ENCODE results near the gene SPATA33.

Gene SPATA33

DNA sequence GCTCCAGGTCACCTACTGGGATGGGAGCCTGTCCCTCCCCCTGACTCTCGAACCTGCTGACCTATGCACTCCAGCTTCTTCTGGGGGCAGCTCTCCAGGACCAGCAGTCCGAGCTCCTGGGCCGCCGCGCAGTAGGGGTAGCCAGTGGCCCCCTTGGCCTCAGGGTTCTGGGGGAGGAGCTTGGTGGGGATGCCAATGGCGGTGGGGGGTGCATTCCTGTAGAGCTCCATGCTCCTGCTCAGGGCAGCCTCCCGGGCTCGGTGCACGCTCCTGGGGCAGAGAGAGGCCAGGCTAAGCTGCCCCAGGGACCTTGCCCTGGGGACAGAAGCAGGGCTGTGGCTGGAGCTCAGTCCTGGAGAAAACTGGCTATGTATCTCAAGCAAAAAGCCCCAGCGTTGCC lies 51.5 kb downstream of the SPATA33 start:
- no peaks in the 10 kb centered on the region for H3K27me3 ChIP-seq (replicated peaks in 2 of 5; ENCODE audit: control insufficient read depth in 4 of 5, insufficient read depth in 5 of 5, low read length in 4 of 5)

DNA sequence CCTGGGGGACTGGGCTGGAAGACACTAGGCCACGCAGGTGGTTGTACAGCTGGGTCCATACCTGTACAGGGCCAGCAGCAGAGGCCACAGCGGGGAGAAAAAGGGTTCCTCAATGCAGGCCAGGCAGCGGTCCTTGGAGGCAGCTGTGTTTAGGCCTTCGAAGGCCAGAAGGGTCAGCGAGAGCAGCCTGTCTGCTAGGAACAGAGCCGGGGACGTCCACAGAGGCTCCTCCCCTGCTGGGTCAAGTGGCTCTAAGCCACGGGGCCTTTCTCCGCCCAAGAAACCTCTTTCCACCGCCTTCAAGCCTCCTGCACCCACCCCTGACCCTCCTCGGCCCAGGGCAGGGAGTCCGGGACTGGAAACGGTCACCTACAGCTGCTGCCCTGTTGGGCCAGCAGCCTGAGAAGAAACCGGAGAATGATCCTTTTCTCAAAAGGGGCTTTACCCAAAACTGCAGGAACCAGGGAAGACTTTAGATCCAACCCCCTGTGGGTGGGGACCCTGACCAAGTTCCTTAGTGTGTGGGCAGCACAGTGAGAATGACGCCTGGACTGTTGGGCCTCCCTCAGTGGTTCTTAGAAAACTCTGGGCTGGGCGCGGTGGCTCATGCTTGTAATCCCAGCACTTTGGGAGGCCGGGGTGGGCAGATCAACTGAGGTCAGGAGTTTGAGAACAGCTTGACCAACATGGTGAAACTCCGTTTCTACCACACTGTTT lies 52.2 kb downstream of the SPATA33 start:
- no peak for DNase-seq
- H3K27me3 ChIP-seq (replicated peaks in 2 of 5; ENCODE audit: control insufficient read depth in 4 of 5, insufficient read depth in 5 of 5, low read length in 4 of 5): no peaks in the 10 kb centered on the region
- H3K4me3 ChIP-seq (ENCODE audit: control insufficient read depth in 1 of 7, extremely low read depth in 1 of 7, insufficient read depth in 4 of 7, low read depth in 2 of 7, low read length in 6 of 7): no peak overlapping the region
- POLR2A ChIA-PET: interaction anchor here (0.6 to 1.5 kb wide), 2 partner anchors 12 to 34 kb away, joined by 4 to 6 read pairs; no protein-coding TSS in a partner anchor
- H3K9me3 ChIP-seq (ENCODE audit: control extremely low read depth in 1 of 5, control insufficient read depth in 4 of 5, insufficient read depth in 2 of 5, low read depth in 1 of 5, low read length in 4 of 5): no peaks in the 10 kb centered on the region
- H3K4me1 ChIP-seq (ENCODE audit: control extremely low read depth in 1 of 4, control insufficient read depth in 4 of 4, insufficient read depth in 4 of 4, low read length in 3 of 4): peaks cover 0 to 18% (median 14%) of the 10 kb centered on the region in 4 experiments
- peaks cover 0 to 5% (median 2%) of the 10 kb centered on the region in 4 experiments for H3K36me3 ChIP-seq (ENCODE audit: control insufficient read depth in 4 of 4, insufficient read depth in 4 of 4, low read length in 3 of 4)
- WGBS (ENCODE audit: insufficient coverage): 96% methylated on average over 19 of the region's 19 CpGs
- peak overlapping the region in 1 of 2 experiments; percentile 1 for H3K27ac ChIP-seq (ENCODE audit: insufficient read depth in 1 of 2, low read depth in 1 of 2, low read length in 2 of 2, poor library complexity in 1 of 2, severe bottlenecking in 2 of 2)
- CTCF ChIA-PET: interaction anchor here (1.0 to 16.5 kb wide), 8 partner anchors 9 to 150 kb away, joined by 3 to 195 read pairs (median 4); partner anchors contain the start of gene SPATA2L

More for the DNA sequence above, 51.5 kb downstream of the SPATA33 start:
- H3K4me1 ChIP-seq (ENCODE audit: control extremely low read depth in 1 of 4, control insufficient read depth in 4 of 4, insufficient read depth in 4 of 4, low read length in 3 of 4): peaks cover 0 to 18% (median 14%) of the 10 kb centered on the region in 4 experiments
- 94% methylated on average over 10 of the region's 10 CpGs for WGBS (ENCODE audit: insufficient coverage)
- DNase-seq: no peak
- POLR2A ChIA-PET: interaction anchor here (0.6 to 1.5 kb wide), 2 partner anchors 13 to 35 kb away, joined by 4 to 6 read pairs; no protein-coding TSS in a partner anchor
- CTCF ChIA-PET: interaction anchor here (1.4 to 16.5 kb wide), 4 partner anchors 9 to 151 kb away, joined by 3 to 195 read pairs (median 28); no protein-coding TSS in a partner anchor
- H3K9me3 ChIP-seq (ENCODE audit: control extremely low read depth in 1 of 5, control insufficient read depth in 4 of 5, insufficient read depth in 2 of 5, low read depth in 1 of 5, low read length in 4 of 5): no peaks in the 10 kb centered on the region
- H3K27ac ChIP-seq (ENCODE audit: insufficient read depth in 1 of 2, low read depth in 1 of 2, low read length in 2 of 2, poor library complexity in 1 of 2, severe bottlenecking in 2 of 2): no peak overlapping the region
- peaks cover 0 to under 1% (median under 1%) of the 10 kb centered on the region in 4 experiments for H3K36me3 ChIP-seq (ENCODE audit: control insufficient read depth in 4 of 4, insufficient read depth in 4 of 4, low read length in 3 of 4)
- H3K4me3 ChIP-seq (ENCODE audit: control insufficient read depth in 1 of 7, extremely low read depth in 1 of 7, insufficient read depth in 4 of 7, low read depth in 2 of 7, low read length in 6 of 7): no peak overlapping the region

DNA sequence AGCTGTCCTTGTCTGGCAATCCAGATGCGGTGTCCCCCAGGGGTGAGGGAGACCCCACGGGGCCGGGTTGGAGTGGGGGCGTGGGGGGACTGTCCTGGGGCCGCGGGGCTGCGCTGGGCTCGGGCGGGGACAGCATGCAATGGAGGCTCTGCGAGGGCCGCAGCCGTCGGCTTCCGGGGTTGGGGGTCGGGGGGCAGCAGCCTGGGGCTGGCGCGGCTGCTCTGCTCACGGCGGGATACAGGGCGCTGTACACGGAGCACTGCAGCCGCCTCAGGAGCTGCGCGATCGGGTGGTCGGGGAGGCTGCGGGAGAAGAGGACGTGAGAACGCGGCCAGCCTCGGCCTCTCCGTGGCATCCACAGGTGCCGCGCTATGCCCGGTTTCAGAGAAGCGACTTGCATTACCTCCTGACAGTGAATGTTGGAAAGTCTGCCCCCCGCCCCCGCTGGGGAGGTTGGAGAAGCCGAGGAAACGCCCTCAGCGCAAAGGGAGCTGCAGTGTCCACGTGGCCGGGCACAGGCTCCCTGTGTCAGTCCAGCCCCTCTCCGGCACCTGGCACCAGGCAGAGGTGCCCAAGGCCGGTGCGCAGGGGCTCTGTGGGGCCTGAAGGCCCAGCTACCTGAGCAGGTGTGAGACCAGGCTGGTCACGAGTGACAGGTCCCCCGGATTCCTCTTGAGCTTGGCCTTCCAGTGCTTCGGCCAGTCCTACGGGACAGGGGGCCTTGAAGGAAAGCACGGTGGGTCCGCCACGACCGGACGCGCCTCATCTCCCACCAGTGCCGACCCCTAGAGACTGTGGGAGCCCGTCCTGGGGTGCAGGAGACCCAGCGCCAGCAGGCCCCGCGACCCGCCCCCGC lies 53.3 kb downstream of the SPATA33 start:
- ChIA-PET POLR2A (interaction anchor here (0.6 kb wide), 1 partner anchor 143 kb away, joined by 3 read pairs; no protein-coding TSS in a partner anchor), CTCF (interaction anchor here (1.0 to 16.5 kb wide), 5 partner anchors 10 to 80 kb away, joined by 3 to 195 read pairs (median 4); partner anchors contain the start of gene SPATA2L)

GRCh38 chr16:89711601-89712273 lies 54.1 kb downstream of the SPATA33 start:
- Histone ChIP-seq H3K36me3 (ENCODE audit: control insufficient read depth in 4 of 4, insufficient read depth in 4 of 4, low read length in 3 of 4) (peaks cover 0 to 10% (median 4%) of the 10 kb centered on the region in 4 experiments), H3K4me1 (ENCODE audit: control extremely low read depth in 1 of 4, control insufficient read depth in 4 of 4, insufficient read depth in 4 of 4, low read length in 3 of 4) (peaks cover 0 to 13% (median 12%) of the 10 kb centered on the region in 4 experiments), H3K27ac (ENCODE audit: insufficient read depth in 1 of 2, low read depth in 1 of 2, low read length in 2 of 2, poor library complexity in 1 of 2, severe bottlenecking in 2 of 2) (peak overlapping the region in 1 of 2 experiments; percentile 54), H3K4me3 (ENCODE audit: control insufficient read depth in 1 of 7, extremely low read depth in 1 of 7, insufficient read depth in 4 of 7, low read depth in 2 of 7, low read length in 6 of 7) (peak overlapping the region; percentile 52 to 79 (median 74)), H3K27me3 (replicated peaks in 2 of 5; ENCODE audit: control insufficient read depth in 4 of 5, insufficient read depth in 5 of 5, low read length in 4 of 5) (no peaks in the 10 kb centered on the region), H3K9me3 (ENCODE audit: control extremely low read depth in 1 of 5, control insufficient read depth in 4 of 5, insufficient read depth in 2 of 5, low read depth in 1 of 5, low read length in 4 of 5) (no peaks in the 10 kb centered on the region)
- CTCF ChIA-PET: interaction anchor here (1.6 to 16.5 kb wide), 3 partner anchors 9 to 149 kb away, joined by 4 to 195 read pairs (median 8); no protein-coding TSS in a partner anchor
- POLR2A ChIA-PET: interaction anchor here (0.6 to 1.2 kb wide), 2 partner anchors 14 to 143 kb away, joined by 3 to 5 read pairs; no protein-coding TSS in a partner anchor
- peak; percentile 64 to 79 (median 76) for DNase-seq
- WGBS (ENCODE audit: insufficient coverage): 0% methylated on average over 18 of the region's 48 CpGs

More for the DNA sequence above, 53.3 kb downstream of the SPATA33 start:
- H3K9me3 ChIP-seq (ENCODE audit: control extremely low read depth in 1 of 5, control insufficient read depth in 4 of 5, insufficient read depth in 2 of 5, low read depth in 1 of 5, low read length in 4 of 5): no peaks in the 10 kb centered on the region
- H3K27me3 ChIP-seq (replicated peaks in 2 of 5; ENCODE audit: control insufficient read depth in 4 of 5, insufficient read depth in 5 of 5, low read length in 4 of 5): no peaks in the 10 kb centered on the region
- 94% methylated on average over 55 of the region's 63 CpGs for WGBS (ENCODE audit: insufficient coverage)
- peaks cover 0 to 5% (median 2%) of the 10 kb centered on the region in 4 experiments for H3K36me3 ChIP-seq (ENCODE audit: control insufficient read depth in 4 of 4, insufficient read depth in 4 of 4, low read length in 3 of 4)
- peaks cover 0 to 17% (median 14%) of the 10 kb centered on the region in 4 experiments for H3K4me1 ChIP-seq (ENCODE audit: control extremely low read depth in 1 of 4, control insufficient read depth in 4 of 4, insufficient read depth in 4 of 4, low read length in 3 of 4)
- DNase-seq: no peak
- no peak overlapping the region for H3K4me3 ChIP-seq (ENCODE audit: control insufficient read depth in 1 of 7, extremely low read depth in 1 of 7, insufficient read depth in 4 of 7, low read depth in 2 of 7, low read length in 6 of 7)
- no peak overlapping the region for H3K27ac ChIP-seq (ENCODE audit: insufficient read depth in 1 of 2, low read depth in 1 of 2, low read length in 2 of 2, poor library complexity in 1 of 2, severe bottlenecking in 2 of 2)

DNA sequence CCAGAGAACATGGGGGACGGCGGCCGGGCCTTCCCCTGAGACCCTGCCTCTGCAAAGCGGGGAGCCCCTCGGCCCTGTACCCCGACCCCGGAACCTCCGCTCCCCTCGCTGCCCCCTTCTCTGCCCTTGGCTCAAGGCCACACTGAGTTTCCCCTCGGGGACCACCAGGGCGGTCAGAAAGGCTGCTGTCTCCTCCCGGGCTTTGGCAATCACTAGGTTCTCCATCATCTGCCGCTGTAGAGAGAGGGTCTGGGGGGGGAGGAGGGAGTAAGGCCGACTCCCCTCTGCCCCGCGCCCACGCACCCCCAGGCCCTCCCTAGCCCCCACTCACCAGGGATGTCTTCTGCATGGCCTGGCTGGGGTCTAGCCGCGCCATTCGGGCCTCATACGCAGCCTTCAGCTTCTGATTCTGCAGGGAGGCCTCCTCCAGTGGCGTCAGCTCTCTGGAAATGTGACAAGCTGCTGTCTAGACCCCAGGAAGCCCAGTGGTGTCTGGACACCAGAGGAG lies 54.7 kb downstream of the SPATA33 start:
- 13% methylated on average over 17 of the region's 22 CpGs for WGBS (ENCODE audit: insufficient coverage)

DNA sequence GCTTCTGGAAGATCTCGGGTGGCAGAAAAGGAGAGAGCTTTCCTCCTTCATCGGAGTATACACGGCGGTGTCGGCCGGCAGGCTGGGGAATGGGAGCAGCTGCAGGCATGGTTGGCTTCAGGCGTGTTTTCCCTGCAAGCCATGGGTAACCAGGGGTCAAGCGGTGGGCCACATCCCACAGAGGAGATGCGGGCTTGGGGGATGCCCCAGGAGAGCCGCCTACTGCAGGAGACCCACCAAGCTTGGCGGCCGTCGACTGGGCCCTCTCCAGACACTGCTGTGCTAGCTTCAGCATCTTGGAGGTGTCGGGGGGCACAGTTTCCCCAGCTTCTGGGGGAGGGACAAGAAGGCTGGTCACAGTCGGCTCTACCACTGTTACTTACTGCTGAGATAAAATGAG lies 58.9 kb downstream of the SPATA33 start:
- ChIA-PET CTCF (interaction anchor here (1.8 to 6.9 kb wide), 3 partner anchors 10 to 17 kb away, joined by 5 to 54 read pairs (median 8); no protein-coding TSS in a partner anchor), POLR2A (no interaction called here)
- DNase-seq: no peak
- peaks cover 0 to 22% (median 5%) of the 10 kb centered on the region in 4 experiments for H3K36me3 ChIP-seq (ENCODE audit: control insufficient read depth in 4 of 4, insufficient read depth in 4 of 4, low read length in 3 of 4)
- no peak overlapping the region for H3K27ac ChIP-seq (ENCODE audit: insufficient read depth in 1 of 2, low read depth in 1 of 2, low read length in 2 of 2, poor library complexity in 1 of 2, severe bottlenecking in 2 of 2)
- H3K27me3 ChIP-seq (replicated peaks in 2 of 5; ENCODE audit: control insufficient read depth in 4 of 5, insufficient read depth in 5 of 5, low read length in 4 of 5): no peaks in the 10 kb centered on the region
- no peaks in the 10 kb centered on the region for H3K9me3 ChIP-seq (ENCODE audit: control extremely low read depth in 1 of 5, control insufficient read depth in 4 of 5, insufficient read depth in 2 of 5, low read depth in 1 of 5, low read length in 4 of 5)
- WGBS (ENCODE audit: insufficient coverage): 100% methylated on average over 9 of the region's 15 CpGs
- no peak overlapping the region for H3K4me3 ChIP-seq (ENCODE audit: control insufficient read depth in 1 of 7, extremely low read depth in 1 of 7, insufficient read depth in 4 of 7, low read depth in 2 of 7, low read length in 6 of 7)
- H3K4me1 ChIP-seq (ENCODE audit: control extremely low read depth in 1 of 4, control insufficient read depth in 4 of 4, insufficient read depth in 4 of 4, low read length in 3 of 4): peaks cover 3 to 41% (median 35%) of the 10 kb centered on the region in 4 experiments

More for the DNA sequence above, 54.7 kb downstream of the SPATA33 start:
- no peak for DNase-seq
- Histone ChIP-seq H3K4me1 (ENCODE audit: control extremely low read depth in 1 of 4, control insufficient read depth in 4 of 4, insufficient read depth in 4 of 4, low read length in 3 of 4) (peaks cover 0 to 13% (median 12%) of the 10 kb centered on the region in 4 experiments), H3K27me3 (replicated peaks in 2 of 5; ENCODE audit: control insufficient read depth in 4 of 5, insufficient read depth in 5 of 5, low read length in 4 of 5) (no peaks in the 10 kb centered on the region), H3K4me3 (ENCODE audit: control insufficient read depth in 1 of 7, extremely low read depth in 1 of 7, insufficient read depth in 4 of 7, low read depth in 2 of 7, low read length in 6 of 7) (peak overlapping the region; percentile 52 to 79 (median 74)), H3K27ac (ENCODE audit: insufficient read depth in 1 of 2, low read depth in 1 of 2, low read length in 2 of 2, poor library complexity in 1 of 2, severe bottlenecking in 2 of 2) (peak overlapping the region in 1 of 2 experiments; percentile 54), H3K9me3 (ENCODE audit: control extremely low read depth in 1 of 5, control insufficient read depth in 4 of 5, insufficient read depth in 2 of 5, low read depth in 1 of 5, low read length in 4 of 5) (no peaks in the 10 kb centered on the region), H3K36me3 (ENCODE audit: control insufficient read depth in 4 of 4, insufficient read depth in 4 of 4, low read length in 3 of 4) (peaks cover 0 to 14% (median 4%) of the 10 kb centered on the region in 4 experiments)
- ChIA-PET POLR2A (interaction anchor here (0.7 to 1.2 kb wide), 2 partner anchors 13 to 153 kb away, joined by 5 to 6 read pairs; no protein-coding TSS in a partner anchor), CTCF (interaction anchor here (0.9 to 16.5 kb wide), 6 partner anchors 9 to 149 kb away, joined by 3 to 195 read pairs (median 4); no protein-coding TSS in a partner anchor)
